Prostate gland (tissue), 2 donors: ENCODE results near the gene OR7A17.

Experiments
- POLR2A ChIP-seq: fragments of 450-650 bp; IDR thresholded peaks from one replicate; pipeline ENCODE4 v1.6.1; 2016; ENCODE audit warnings: antibody characterized with exemption, mild to moderate bottlenecking
- TF ChIP-seq, protein P1 (sequence below), 4 experiments: fragments of 200-600 bp in 2 of 4; fragments of 450-650 bp in 2 of 4; sonication (generic) in 2 of 4; IDR thresholded peaks; 1 replicate in 3 of 4; 2 replicates in 1 of 4; pipeline ENCODE4 v1.5.1; 2016 to 2019; ENCODE audit warnings: antibody characterized with exemption in 4 of 4, mild to moderate bottlenecking in 2 of 4, moderate library complexity in 2 of 4

GRCh38 chr19:14837391-14837790 is 48.5 kb downstream of the OR7A17 start:
- TF ChIP-seq POLR2A: no peak
- TF ChIP-seq, protein P1, sequence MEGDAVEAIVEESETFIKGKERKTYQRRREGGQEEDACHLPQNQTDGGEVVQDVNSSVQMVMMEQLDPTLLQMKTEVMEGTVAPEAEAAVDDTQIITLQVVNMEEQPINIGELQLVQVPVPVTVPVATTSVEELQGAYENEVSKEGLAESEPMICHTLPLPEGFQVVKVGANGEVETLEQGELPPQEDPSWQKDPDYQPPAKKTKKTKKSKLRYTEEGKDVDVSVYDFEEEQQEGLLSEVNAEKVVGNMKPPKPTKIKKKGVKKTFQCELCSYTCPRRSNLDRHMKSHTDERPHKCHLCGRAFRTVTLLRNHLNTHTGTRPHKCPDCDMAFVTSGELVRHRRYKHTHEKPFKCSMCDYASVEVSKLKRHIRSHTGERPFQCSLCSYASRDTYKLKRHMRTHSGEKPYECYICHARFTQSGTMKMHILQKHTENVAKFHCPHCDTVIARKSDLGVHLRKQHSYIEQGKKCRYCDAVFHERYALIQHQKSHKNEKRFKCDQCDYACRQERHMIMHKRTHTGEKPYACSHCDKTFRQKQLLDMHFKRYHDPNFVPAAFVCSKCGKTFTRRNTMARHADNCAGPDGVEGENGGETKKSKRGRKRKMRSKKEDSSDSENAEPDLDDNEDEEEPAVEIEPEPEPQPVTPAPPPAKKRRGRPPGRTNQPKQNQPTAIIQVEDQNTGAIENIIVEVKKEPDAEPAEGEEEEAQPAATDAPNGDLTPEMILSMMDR (IDR thresholded peaks at IDR 0.05): no peak
